ENCODE data around the gene NIF3L1. TPM values are rescaled to one million over a fixed set of nuclear protein-coding genes. Genes with fewer than 3 reads are reported as not detected.

Gene NIF3L1
- total RNA-seq, 4 donors from 2014 or later, result 20.7 to 78.2 (median 45.2) TPM

GRCh38 chr2:200945395-200945729 is 56.2 kb downstream of the NIF3L1 start:
- Histone ChIP-seq H3K4me3 (no peak overlapping the region), H3K27me3 (no peaks in the 10 kb centered on the region), H3K9me3 (no peaks in the 10 kb centered on the region), H3K36me3 (no peaks in the 10 kb centered on the region), H3K27ac (no peak overlapping the region), H3K4me1 (no peaks in the 10 kb centered on the region)
- intact Hi-C loops (cut with DNase I; ENCODE audit: low total_unique reads), result no loop called here
- no peak for DNase-seq
- TF ChIP-seq POLR2A (IDR thresholded peaks at IDR 0.05) (no peak), CTCF (IDR thresholded peaks at IDR 0.05) (no peak)

- Histone ChIP-seq H3K9me3 (no peaks in the 10 kb centered on the region), H3K27me3 (no peaks in the 10 kb centered on the region), H3K36me3 (no peaks in the 10 kb centered on the region), H3K27ac (no peak overlapping the region), H3K4me3 (no peak overlapping the region), H3K4me1 (no peaks in the 10 kb centered on the region)
- no peak for DNase-seq
- intact Hi-C loops (cut with DNase I; ENCODE audit: low total_unique reads), result no loop called here
- no peak for TF ChIP-seq CTCF (IDR thresholded peaks at IDR 0.05)
These were observed 61.2 kb downstream of the NIF3L1 start for GRCh38 chr2:200950378-200950777.

Small RNA genes within 50 kb of the gene (small RNA-seq; reads per million reads assigned to genes)
- gene RF00019 (not detected), gene RNA5SP115 (not detected), gene RNU6-312P (not detected), gene RNU6-762P (not detected)

Other genes starting within 250 kb of the NIF3L1 start
- gene BZW1, start 77.5 kb upstream of the NIF3L1 start, total RNA-seq, result 100 to 1,000 TPM in 2 of 4 donors, 10 to 100 TPM in 2; 39.2 to 322 (median 129) TPM
- 100 to 1,000 TPM; 187 to 265 (median 234) TPM for gene CLK1, start 24.7 kb upstream of the NIF3L1 start, total RNA-seq
- gene PPIL3, start 294 bp upstream of the NIF3L1 start, total RNA-seq, result 10 to 100 TPM in 3 of 4 donors, under 1 TPM in 1; 0.59 to 76.8 (median 27.5) TPM
- gene ORC2, start 74.3 kb downstream of the NIF3L1 start, total RNA-seq, result 10 to 100 TPM in 3 of 4 donors, 1 to 10 TPM in 1; 3.5 to 53.3 (median 22.6) TPM
- gene HYCC2, start 182.3 kb downstream of the NIF3L1 start, total RNA-seq, result 10 to 100 TPM in 2 of 4 donors, 1 to 10 TPM in 2; 2.8 to 36.3 (median 21.1) TPM
- 100 to 1,000 TPM in 1 of 4 donors, 10 to 100 TPM in 3; 31.2 to 129 (median 38.3) TPM for gene NDUFB3, start 182.6 kb downstream of the NIF3L1 start, total RNA-seq
- gene CFLAR, start 226.8 kb downstream of the NIF3L1 start, total RNA-seq, result 100 to 1,000 TPM; 176 to 217 (median 201) TPM